Measurements from ENCODE around the gene PTPN23. TPM values are rescaled to one million over a fixed set of nuclear protein-coding genes. Genes with fewer than 3 reads are reported as not detected.

Gene PTPN23
- total RNA-seq, 1 experiment from 2014 or later: 53.5 TPM

DNA sequence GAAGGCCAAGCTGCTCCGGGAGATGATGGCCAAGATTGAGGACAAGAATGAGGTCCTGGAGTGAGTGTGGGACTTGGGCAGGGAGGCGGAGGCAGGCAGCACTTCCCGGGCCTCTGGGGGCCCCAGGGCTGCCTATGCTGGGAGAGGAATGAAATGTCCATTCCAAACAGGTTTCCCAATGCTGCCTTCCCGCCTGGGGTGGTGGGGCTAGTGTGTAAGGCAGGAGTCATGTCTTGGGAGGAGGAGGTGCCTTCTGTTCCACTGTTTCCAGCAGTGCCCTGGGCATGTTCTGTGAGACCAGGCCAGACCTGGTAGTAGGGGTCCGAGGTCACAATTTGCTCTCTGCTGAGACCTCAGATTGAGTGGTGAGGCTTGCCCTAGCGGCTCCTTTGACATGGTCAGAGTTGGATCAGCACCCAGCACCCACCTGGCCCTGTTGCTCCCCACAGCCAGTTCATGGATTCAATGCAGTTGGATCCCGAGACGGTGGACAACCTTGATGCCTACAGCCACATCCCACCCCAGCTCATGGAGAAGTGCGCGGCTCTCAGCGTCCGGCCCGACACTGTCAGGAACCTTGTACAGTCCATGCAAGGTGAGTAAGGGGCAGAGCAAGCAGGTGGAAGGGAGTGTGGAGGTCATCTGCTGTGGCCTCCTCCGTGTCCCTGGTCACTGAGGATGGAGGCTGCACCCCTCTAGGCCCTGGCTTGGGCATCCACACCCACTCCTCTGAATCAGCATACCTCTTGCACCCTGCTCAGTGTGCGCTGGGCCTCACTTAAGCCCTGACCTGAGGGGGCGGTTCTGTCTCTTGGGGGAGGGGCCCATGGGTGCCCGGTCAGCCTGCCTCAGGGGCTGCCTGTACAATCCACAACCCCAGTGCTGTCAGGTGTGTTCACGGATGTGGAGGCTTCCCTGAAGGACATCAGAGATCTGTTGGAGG, 27.3 kb downstream of the PTPN23 start:
- Mint-ChIP-seq H3K27me3 (ENCODE audit: low read depth) (no peaks in the 10 kb centered on the region), H3K27ac (no peak overlapping the region), H3K36me3 (peaks cover 23% of the 10 kb centered on the region), H3K4me3 (no peak overlapping the region), H3K4me1 (no peaks in the 10 kb centered on the region), H3K9me3 (no peaks in the 10 kb centered on the region)
- ChIA-PET POLR2A (no interaction called here), CTCF (interaction anchor here (1.9 to 5.6 kb wide), 3 partner anchors 13 to 22 kb away, joined by 6 to 49 read pairs (median 20); no protein-coding TSS in a partner anchor)
- DNase-seq (ENCODE audit: low spot score) (no peak), ATAC-seq (no peak)
- TF ChIP-seq FOXJ3 (CRISPR knock-in tag; IDR thresholded peaks at IDR 0.05; ENCODE audit: borderline replicate concordance): no peak
- TF ChIP-seq, protein P1, sequence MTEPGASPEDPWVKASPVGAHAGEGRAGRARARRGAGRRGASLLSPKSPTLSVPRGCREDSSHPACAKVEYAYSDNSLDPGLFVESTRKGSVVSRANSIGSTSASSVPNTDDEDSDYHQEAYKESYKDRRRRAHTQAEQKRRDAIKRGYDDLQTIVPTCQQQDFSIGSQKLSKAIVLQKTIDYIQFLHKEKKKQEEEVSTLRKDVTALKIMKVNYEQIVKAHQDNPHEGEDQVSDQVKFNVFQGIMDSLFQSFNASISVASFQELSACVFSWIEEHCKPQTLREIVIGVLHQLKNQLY (CRISPR knock-in tag; IDR thresholded peaks at IDR 0.05): no peak
- no peak for TF ChIP-seq HMGA2 (CRISPR knock-in tag; IDR thresholded peaks at IDR 0.05)
- TF ChIP-seq, protein P2, sequence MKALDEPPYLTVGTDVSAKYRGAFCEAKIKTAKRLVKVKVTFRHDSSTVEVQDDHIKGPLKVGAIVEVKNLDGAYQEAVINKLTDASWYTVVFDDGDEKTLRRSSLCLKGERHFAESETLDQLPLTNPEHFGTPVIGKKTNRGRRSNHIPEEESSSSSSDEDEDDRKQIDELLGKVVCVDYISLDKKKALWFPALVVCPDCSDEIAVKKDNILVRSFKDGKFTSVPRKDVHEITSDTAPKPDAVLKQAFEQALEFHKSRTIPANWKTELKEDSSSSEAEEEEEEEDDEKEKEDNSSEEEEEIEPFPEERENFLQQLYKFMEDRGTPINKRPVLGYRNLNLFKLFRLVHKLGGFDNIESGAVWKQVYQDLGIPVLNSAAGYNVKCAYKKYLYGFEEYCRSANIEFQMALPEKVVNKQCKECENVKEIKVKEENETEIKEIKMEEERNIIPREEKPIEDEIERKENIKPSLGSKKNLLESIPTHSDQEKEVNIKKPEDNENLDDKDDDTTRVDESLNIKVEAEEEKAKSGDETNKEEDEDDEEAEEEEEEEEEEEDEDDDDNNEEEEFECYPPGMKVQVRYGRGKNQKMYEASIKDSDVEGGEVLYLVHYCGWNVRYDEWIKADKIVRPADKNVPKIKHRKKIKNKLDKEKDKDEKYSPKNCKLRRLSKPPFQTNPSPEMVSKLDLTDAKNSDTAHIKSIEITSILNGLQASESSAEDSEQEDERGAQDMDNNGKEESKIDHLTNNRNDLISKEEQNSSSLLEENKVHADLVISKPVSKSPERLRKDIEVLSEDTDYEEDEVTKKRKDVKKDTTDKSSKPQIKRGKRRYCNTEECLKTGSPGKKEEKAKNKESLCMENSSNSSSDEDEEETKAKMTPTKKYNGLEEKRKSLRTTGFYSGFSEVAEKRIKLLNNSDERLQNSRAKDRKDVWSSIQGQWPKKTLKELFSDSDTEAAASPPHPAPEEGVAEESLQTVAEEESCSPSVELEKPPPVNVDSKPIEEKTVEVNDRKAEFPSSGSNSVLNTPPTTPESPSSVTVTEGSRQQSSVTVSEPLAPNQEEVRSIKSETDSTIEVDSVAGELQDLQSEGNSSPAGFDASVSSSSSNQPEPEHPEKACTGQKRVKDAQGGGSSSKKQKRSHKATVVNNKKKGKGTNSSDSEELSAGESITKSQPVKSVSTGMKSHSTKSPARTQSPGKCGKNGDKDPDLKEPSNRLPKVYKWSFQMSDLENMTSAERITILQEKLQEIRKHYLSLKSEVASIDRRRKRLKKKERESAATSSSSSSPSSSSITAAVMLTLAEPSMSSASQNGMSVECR (CRISPR knock-in tag; IDR thresholded peaks at IDR 0.05; ENCODE audit: borderline replicate concordance): no peak
- TF ChIP-seq, protein P3, sequence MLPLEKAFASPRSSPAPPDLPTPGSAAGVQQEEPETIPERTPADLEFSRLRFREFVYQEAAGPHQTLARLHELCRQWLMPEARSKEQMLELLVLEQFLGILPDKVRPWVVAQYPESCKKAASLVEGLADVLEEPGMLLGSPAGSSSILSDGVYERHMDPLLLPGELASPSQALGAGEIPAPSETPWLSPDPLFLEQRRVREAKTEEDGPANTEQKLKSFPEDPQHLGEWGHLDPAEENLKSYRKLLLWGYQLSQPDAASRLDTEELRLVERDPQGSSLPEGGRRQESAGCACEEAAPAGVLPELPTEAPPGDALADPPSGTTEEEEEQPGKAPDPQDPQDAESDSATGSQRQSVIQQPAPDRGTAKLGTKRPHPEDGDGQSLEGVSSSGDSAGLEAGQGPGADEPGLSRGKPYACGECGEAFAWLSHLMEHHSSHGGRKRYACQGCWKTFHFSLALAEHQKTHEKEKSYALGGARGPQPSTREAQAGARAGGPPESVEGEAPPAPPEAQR (CRISPR knock-in tag; IDR thresholded peaks at IDR 0.05): no peak
- TF ChIP-seq, protein P4, sequence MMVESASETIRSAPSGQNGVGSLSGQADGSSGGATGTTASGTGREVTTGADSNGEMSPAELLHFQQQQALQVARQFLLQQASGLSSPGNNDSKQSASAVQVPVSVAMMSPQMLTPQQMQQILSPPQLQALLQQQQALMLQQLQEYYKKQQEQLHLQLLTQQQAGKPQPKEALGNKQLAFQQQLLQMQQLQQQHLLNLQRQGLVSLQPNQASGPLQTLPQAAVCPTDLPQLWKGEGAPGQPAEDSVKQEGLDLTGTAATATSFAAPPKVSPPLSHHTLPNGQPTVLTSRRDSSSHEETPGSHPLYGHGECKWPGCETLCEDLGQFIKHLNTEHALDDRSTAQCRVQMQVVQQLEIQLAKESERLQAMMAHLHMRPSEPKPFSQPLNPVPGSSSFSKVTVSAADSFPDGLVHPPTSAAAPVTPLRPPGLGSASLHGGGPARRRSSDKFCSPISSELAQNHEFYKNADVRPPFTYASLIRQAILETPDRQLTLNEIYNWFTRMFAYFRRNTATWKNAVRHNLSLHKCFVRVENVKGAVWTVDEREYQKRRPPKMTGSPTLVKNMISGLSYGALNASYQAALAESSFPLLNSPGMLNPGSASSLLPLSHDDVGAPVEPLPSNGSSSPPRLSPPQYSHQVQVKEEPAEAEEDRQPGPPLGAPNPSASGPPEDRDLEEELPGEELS (CRISPR knock-in tag; IDR thresholded peaks at IDR 0.05): no peak
- no peak for TF ChIP-seq JUN (CRISPR knock-in tag; IDR thresholded peaks at IDR 0.05)
- no peak for TF ChIP-seq TEAD4 (CRISPR knock-in tag; IDR thresholded peaks at IDR 0.05)
- TF ChIP-seq SMAD3 (CRISPR knock-in tag; IDR thresholded peaks at IDR 0.05; ENCODE audit: borderline replicate concordance): no peak
- no peak for TF ChIP-seq TEAD1 (CRISPR knock-in tag; IDR thresholded peaks at IDR 0.05)
- no peak for TF ChIP-seq SMAD4 (CRISPR knock-in tag; IDR thresholded peaks at IDR 0.05)
- TF ChIP-seq FOXP1 (CRISPR knock-in tag; IDR thresholded peaks at IDR 0.05; ENCODE audit: borderline replicate concordance): no peak
- TF ChIP-seq, protein P5, sequence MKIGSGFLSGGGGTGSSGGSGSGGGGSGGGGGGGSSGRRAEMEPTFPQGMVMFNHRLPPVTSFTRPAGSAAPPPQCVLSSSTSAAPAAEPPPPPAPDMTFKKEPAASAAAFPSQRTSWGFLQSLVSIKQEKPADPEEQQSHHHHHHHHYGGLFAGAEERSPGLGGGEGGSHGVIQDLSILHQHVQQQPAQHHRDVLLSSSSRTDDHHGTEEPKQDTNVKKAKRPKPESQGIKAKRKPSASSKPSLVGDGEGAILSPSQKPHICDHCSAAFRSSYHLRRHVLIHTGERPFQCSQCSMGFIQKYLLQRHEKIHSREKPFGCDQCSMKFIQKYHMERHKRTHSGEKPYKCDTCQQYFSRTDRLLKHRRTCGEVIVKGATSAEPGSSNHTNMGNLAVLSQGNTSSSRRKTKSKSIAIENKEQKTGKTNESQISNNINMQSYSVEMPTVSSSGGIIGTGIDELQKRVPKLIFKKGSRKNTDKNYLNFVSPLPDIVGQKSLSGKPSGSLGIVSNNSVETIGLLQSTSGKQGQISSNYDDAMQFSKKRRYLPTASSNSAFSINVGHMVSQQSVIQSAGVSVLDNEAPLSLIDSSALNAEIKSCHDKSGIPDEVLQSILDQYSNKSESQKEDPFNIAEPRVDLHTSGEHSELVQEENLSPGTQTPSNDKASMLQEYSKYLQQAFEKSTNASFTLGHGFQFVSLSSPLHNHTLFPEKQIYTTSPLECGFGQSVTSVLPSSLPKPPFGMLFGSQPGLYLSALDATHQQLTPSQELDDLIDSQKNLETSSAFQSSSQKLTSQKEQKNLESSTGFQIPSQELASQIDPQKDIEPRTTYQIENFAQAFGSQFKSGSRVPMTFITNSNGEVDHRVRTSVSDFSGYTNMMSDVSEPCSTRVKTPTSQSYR (CRISPR knock-in tag; IDR thresholded peaks at IDR 0.05): no peak
- TF ChIP-seq, protein P6, sequence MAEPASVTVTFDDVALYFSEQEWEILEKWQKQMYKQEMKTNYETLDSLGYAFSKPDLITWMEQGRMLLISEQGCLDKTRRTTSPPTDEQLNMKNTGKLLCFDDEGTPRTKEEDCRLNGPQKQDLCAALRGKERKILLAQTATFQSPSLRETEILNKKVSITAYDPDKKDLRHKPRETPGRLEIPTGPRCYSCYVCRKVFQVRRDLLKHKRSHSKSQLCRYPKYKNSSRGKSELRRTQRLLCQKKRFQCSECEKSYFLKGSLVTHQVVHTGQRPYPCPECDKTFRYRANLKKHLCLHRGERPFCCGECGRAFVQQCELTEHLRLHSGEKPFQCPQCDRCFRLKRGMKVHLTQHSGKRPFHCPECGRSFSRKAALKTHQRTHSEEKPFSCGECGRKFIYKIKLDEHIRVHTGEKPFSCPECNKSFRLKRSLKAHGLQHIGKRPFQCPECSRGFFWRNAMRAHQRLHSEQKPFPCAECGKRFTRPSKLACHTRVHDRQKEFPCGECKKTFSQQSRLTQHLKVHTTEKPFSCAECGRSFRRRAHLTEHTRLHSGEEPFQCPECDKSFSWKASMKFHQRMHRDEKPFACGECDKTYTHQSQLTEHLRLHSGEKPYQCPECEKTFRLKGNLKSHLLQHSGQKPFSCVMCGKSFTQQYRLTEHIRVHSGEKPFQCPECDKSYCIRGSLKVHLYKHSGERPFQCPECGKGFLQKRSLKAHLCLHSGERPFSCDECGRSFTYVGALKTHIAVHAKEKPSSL (CRISPR knock-in tag; conservative IDR thresholded peaks at IDR 0.05): no peak
- no peak for TF ChIP-seq JAZF1 (CRISPR knock-in tag; IDR thresholded peaks at IDR 0.05)
- TF ChIP-seq, protein P7, sequence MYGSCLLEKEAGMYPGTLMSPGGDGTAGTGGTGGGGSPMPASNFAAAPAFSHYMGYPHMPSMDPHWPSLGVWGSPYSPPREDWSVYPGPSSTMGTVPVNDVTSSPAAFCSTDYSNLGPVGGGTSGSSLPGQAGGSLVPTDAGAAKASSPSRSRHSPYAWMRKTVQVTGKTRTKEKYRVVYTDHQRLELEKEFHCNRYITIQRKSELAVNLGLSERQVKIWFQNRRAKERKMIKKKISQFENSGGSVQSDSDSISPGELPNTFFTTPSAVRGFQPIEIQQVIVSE (CRISPR knock-in tag; IDR thresholded peaks at IDR 0.05; ENCODE audit: borderline replicate concordance): no peak
- TF ChIP-seq, protein P8, sequence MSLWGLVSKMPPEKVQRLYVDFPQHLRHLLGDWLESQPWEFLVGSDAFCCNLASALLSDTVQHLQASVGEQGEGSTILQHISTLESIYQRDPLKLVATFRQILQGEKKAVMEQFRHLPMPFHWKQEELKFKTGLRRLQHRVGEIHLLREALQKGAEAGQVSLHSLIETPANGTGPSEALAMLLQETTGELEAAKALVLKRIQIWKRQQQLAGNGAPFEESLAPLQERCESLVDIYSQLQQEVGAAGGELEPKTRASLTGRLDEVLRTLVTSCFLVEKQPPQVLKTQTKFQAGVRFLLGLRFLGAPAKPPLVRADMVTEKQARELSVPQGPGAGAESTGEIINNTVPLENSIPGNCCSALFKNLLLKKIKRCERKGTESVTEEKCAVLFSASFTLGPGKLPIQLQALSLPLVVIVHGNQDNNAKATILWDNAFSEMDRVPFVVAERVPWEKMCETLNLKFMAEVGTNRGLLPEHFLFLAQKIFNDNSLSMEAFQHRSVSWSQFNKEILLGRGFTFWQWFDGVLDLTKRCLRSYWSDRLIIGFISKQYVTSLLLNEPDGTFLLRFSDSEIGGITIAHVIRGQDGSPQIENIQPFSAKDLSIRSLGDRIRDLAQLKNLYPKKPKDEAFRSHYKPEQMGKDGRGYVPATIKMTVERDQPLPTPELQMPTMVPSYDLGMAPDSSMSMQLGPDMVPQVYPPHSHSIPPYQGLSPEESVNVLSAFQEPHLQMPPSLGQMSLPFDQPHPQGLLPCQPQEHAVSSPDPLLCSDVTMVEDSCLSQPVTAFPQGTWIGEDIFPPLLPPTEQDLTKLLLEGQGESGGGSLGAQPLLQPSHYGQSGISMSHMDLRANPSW (CRISPR knock-in tag; conservative IDR thresholded peaks at IDR 0.05; ENCODE audit: low read depth): no peak

Data from WTC11 (cell line).